Renal pelvis (tissue), 4 donors: ENCODE measurements around the gene GNAS-AS1. TPM values are rescaled to one million over a fixed set of nuclear protein-coding genes. Genes with fewer than 3 reads are reported as not detected.
"Not testable (repeated sequence)": the region's sequence is repeated elsewhere in the genome, so short reads cannot be mapped to it uniquely, and the experiment has no call there.

ENCODE experiments used
- DNase-seq: peaks from one replicate; pipeline ENCODE4 v3.0.0-alpha.2; 2013
- polyA plus RNA-seq, 3 donors: library from polyadenylated mRNA; unstranded; fragments of 120-200 nt; gene quantifications; one replicate each; pipeline ENCODE4 v1.2.1, GENCODE V29; 2013; ENCODE audit not compliant: insufficient read length in 3 of 3

The GNAS-AS1 gene
- polyA plus RNA-seq, 3 donors = 0.83 to 1.4 (median 1.3) TPM

GRCh38 chr20:58837717-58838116, 13.0 kb downstream of the GNAS-AS1 start:
- no peak for DNase-seq

DNA sequence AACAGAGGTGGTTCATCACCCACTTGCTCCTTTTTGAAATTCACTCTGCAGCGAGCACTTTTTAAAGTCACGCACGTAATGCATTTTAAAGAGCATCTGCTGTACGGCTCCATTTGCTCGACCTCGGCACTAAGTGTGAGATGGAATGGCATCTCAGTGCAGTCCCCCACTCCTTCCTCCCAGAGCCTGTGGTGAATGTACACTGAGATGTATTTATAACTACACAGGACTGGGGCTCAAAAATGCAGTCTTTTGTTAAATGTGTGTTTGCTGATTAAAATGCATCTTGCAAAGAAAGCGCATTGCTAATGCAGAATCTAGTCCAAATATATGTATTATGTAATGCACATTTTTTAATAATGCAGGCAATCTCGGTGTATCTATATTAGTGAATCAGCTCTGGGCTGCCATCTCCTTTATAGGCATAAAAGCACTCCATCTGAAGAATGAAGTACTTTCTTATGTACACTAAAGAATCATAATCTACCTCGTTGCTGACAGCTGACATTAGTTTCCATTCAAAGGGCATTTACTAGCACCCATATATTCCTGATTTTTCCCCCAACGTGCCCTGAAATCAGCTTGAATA, 14.0 kb downstream of the GNAS-AS1 start:
- no peak for DNase-seq

DNA sequence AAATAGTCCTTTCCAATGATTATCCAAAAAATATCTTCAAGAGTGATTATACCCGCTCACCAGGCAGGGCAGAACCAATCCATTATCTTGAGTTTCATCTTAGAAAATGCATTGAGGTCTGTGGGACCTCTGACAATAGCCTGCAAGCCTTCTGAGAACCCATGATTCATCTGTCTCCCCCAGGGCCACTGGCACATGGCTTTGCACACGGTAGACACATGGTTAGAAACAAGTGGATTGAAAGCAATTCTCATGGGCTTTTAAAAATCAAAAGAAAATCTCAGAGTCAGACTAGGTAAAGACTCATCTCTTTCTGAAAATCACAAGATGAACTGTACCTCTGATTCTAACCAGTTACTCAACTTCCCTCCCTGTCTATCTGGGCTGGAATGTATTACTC, 15.5 kb downstream of the GNAS-AS1 start:
- DNase-seq = no peak

GRCh38 chr20:58833921-58834320, 16.8 kb downstream of the GNAS-AS1 start:
- no peak for DNase-seq

- no peak for DNase-seq
Observed at GRCh38 chr20:58832457-58832856, 18.2 kb downstream of the GNAS-AS1 start.

- DNase-seq = no peak
Observed at GRCh38 chr20:58829531-58829941, 21.2 kb downstream of the GNAS-AS1 start.

- not testable (repeated sequence) for DNase-seq
Observed at GRCh38 chr20:58828804-58829203, 21.9 kb downstream of the GNAS-AS1 start.

GRCh38 chr20:58828136-58828535, 22.6 kb downstream of the GNAS-AS1 start:
- DNase-seq = no peak

GRCh38 chr20:58826271-58826670, 24.4 kb downstream of the GNAS-AS1 start:
- no peak for DNase-seq

DNA sequence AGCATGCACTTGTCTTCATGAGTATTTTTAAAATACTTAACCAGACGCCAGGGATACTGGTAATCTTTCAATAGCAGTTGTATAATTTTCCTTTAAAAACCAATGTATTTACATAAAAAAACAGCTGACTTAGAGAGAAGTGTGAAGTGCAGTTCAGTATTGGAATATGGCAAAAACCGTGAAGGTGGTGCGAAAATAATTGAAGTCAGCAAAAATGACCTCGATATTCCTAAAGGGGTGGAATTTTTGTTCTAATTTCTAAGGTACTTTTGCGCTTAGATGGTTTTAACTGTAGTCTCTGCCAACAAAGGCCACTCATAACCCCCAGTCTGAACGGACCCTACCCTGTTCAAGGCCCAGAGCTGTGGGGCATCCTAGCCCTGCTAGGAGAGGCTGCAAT, 25.3 kb downstream of the GNAS-AS1 start:
- DNase-seq = no peak

DNA sequence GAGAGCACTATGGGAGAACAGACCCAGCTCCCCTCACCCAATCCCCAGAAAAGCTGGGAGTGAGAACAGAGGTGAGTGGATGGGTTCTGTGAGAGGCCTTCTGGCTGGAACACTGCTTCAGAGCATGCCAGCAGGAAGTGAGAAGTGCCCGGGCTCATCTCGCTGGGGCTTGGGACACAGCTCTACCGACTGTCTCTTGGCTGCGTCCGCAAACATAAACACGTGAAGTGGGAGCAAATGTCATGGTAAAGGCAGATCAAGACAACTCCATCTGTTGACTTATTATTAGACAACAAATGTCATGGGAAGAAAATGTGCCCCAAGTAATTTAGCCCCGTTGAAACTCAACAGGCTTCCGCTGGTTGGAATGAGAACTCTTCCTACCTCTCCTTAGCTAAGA, 25.9 kb downstream of the GNAS-AS1 start:
- DNase-seq = no peak

- no peak for DNase-seq
Observed at GRCh38 chr20:58822748-58823730, 27.7 kb downstream of the GNAS-AS1 start.

DNA sequence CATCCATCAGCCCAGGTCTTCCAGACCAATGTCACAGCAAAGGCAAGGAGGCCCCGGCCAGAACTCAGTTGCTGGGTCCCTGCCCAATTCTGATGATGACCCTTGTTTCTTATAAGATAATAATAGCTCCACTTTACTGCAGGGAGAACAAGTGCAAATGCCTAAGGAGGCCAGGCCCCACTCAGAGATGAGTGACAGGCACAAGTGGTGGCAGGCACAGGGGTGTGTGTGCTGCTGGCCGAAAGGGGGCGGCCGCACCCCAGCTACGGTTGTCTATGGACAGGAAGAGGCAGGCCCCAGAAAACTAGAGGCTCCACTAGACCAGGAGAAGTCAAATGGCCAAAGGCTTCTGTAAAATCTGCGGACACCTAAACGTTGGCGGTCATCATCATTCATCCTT, 28.6 kb downstream of the GNAS-AS1 start:
- DNase-seq = no peak

- not testable (repeated sequence) for DNase-seq
Observed at GRCh38 chr20:58820515-58820914, 30.2 kb downstream of the GNAS-AS1 start.

DNA sequence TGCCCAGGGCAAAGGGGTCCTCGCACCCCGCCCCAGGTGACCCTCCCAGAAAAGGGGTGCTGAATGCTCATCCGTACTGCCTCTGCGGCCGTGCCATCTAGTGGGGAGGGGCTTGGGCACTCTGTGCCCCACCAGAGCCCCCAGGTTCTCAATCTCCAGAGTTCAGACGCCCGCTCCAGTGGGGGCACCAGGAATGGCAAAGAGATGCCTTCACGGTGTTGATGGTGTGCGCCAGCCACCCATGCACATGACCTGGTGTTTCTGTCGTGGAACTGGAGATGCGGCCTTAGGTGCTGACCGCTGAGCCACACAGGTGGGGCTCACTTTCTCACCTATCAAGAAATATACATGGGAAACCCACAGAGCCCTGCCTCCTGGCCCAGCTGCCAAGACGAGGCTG, 30.8 kb downstream of the GNAS-AS1 start:
- DNase-seq = no peak

- no peak for DNase-seq
Observed at GRCh38 chr20:58818586-58819285, 32.0 kb downstream of the GNAS-AS1 start.

GRCh38 chr20:58817748-58818147, 33.0 kb downstream of the GNAS-AS1 start:
- no peak for DNase-seq

DNA sequence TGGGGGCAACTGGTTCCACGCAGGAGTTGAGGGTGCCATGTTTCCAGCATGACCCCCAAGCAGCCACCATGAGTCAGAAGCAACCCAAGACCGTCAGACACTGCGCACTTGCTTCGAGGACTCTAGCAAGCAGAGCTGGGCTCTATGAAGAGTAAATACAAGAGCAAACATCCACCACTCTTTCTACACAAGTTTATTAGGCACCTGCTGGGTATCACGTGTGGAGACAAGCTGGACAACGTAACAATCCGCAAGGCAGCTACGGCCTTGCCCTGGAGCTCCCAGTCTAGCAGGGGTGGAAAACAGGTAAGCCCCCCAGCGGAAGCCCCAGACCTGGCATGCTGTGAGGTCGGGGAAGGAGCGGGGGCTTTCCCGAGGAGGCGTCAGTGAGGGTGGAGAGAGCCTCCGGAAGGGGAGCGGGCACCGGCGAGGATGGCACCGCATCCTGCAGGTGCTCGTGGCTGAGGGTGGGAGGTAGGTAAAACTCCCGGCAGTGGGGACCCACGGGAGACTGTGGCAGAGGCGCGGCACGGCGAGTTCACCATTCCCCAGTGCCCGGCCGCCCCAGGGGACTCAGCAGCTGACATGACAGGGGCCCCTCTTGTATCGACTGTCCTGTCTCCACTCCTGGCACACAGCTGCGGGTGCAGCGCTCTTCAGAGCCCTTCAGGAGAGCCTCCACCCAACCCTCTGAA, 33.6 kb downstream of the GNAS-AS1 start:
- DNase-seq = no peak

DNA sequence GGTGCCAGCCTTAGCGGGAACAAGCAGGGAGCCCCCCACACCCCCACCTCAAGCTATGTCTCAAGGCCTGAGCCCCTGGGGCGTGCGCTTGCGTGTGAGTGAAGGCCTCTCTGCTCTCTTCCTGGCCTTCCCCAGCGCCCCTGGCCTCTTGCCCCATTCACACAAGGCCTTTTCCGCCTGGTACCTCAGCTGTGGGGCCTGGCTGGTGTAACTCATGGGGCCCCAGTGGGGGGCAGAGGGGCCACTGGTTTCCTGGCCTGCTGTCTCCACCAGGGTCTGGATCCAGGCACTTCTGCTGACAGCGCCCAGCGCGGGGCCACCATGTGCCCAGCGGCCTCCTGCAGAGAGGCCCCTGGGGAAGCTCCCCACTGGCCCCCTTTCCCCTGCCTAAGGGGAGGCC, 34.7 kb downstream of the GNAS-AS1 start:
- no peak for DNase-seq

GRCh38 chr20:58815448-58815847, 35.3 kb downstream of the GNAS-AS1 start:
- DNase-seq = no peak

GRCh38 chr20:58813369-58813768, 37.3 kb downstream of the GNAS-AS1 start:
- no peak for DNase-seq

DNA sequence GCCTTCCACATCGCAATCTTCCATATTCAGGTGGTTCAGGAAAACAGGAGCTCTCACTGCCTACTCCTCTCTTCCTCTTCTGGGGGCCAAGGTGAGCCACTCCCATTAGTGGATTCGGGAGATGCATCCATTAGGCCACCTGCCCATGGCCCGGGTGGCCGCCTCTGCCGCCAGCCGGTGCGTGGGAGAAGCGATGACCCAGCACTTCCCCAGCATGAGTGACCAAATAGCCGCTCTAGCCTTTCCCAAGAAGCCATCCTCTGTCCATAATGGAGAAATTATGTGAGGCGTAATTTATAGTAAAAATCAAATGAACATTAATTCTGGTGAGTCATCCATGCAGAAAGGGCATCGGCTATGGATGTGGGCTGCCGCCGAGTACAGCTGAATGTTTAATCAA, 39.4 kb downstream of the GNAS-AS1 start:
- DNase-seq = no peak
